ENCODE measurements around the gene ANKRD63. TPM values are rescaled to one million over a fixed set of nuclear protein-coding genes. Genes with fewer than 3 reads are reported as not detected.

The ANKRD63 gene
- total and polyA plus RNA-seq, 2 of the 8 experiments (the other 6 are each of a cell fraction or from before 2014, with no cell fraction given): 0.18 to 0.26 TPM

- TF ChIP-seq E2F6 (IDR thresholded peaks at IDR 0.05) (peak; percentile 49), RNF2 (IDR thresholded peaks at IDR 0.05; ENCODE audit: borderline replicate concordance, low read depth, low read length, missing control alignments, poor library complexity, severe bottlenecking) (peak; percentile 16), RAD21 (IDR thresholded peaks at IDR 0.05 in 1 of 2, conservative IDR thresholded peaks at IDR 0.05 in 1 of 2; ENCODE audit: low read depth in 2 of 2, low read length in 2 of 2) (peak; percentile 1 to 26; a peak in 2 of 4 replicates), YY1 (IDR thresholded peaks at IDR 0.05; ENCODE audit: low read depth, low read length) (0 out of 2 replicates have a peak, but pooled peaks have one; percentile 4), GTF2F1 (IDR thresholded peaks at IDR 0.05; ENCODE audit: borderline replicate concordance, low read depth, low read length) (no peak), CTBP2 (IDR thresholded peaks at IDR 0.05; ENCODE audit: borderline replicate concordance, insufficient read depth, insufficient read length, low read length) (no peak), EP300 (IDR thresholded peaks at IDR 0.05; ENCODE audit: borderline replicate concordance in 1 of 2, low read depth in 2 of 2, low read length in 2 of 2) (no peak), EGR1 (IDR thresholded peaks at IDR 0.05; ENCODE audit: borderline replicate concordance, low read depth, low read length) (peak; percentile 24; the same call in 1 of the 2 replicates), POLR2A (IDR thresholded peaks at IDR 0.05; ENCODE audit: control extremely low read depth in 1 of 2, low read depth in 2 of 2, low read length in 2 of 2) (no peak), PHF8 (conservative IDR thresholded peaks at IDR 0.05; ENCODE audit: low read depth, low read length) (peak; percentile 30; the same call in 1 of the 2 replicates), SP2 (IDR thresholded peaks at IDR 0.05; ENCODE audit: low read length) (no peak)
These were observed 556 bp downstream of the ANKRD63 start (continued) for GRCh38 chr15:40282147-40282868.

All from H1 (cell line).